Stimulated activated CD4-positive, alpha-beta T cell treated with anti-CD3 and anti-CD28 coated beads, Interleukin-1b, Interleukin-23, amount 100 ng/mL, for 48 hours (primary cell): ENCODE measurements around the gene BNC2.

Source experiments
- DNase-seq: peaks from one replicate; pipeline ENCODE4 v3.0.0-alpha.2; 2020

Gene BNC2

GRCh38 chr9:16530669-16531642 is 339.5 kb downstream of the BNC2 start:
- no peak for DNase-seq

- DNase-seq: no peak
These were observed 342.9 kb downstream of the BNC2 start for GRCh38 chr9:16527573-16527972.

GRCh38 chr9:16526380-16526779 is 344.1 kb downstream of the BNC2 start:
- DNase-seq: no peak

- no peak for DNase-seq
These were observed 345.6 kb downstream of the BNC2 start for GRCh38 chr9:16524823-16525222.

- no peak for DNase-seq
These were observed 346.4 kb downstream of the BNC2 start for GRCh38 chr9:16524078-16524477.

- DNase-seq: no peak
These were observed 348.5 kb downstream of the BNC2 start for GRCh38 chr9:16521868-16522411.

- DNase-seq: no peak
These were observed 351.5 kb downstream of the BNC2 start for GRCh38 chr9:16519001-16519400.

GRCh38 chr9:16516891-16517290 is 353.6 kb downstream of the BNC2 start:
- DNase-seq: no peak

GRCh38 chr9:16515879-16516301 is 354.6 kb downstream of the BNC2 start:
- no peak for DNase-seq

- no peak for DNase-seq
These were observed 355.3 kb downstream of the BNC2 start for GRCh38 chr9:16515207-16515606.

GRCh38 chr9:16514131-16514530 is 356.3 kb downstream of the BNC2 start:
- DNase-seq: no peak

GRCh38 chr9:16512281-16512680 is 358.2 kb downstream of the BNC2 start:
- no peak for DNase-seq

GRCh38 chr9:16510482-16510881 is 360.0 kb downstream of the BNC2 start:
- DNase-seq: no peak

- no peak for DNase-seq
These were observed 360.5 kb downstream of the BNC2 start for GRCh38 chr9:16509997-16510396.

- no peak for DNase-seq
These were observed 365.3 kb downstream of the BNC2 start for GRCh38 chr9:16505199-16505598.

- no peak for DNase-seq
These were observed 368.7 kb downstream of the BNC2 start for GRCh38 chr9:16501726-16502125.

- DNase-seq: no peak
These were observed 369.3 kb downstream of the BNC2 start for GRCh38 chr9:16501141-16501540.

- no peak for DNase-seq
These were observed 370.1 kb downstream of the BNC2 start for GRCh38 chr9:16500386-16500785.

GRCh38 chr9:16499892-16500291 is 370.6 kb downstream of the BNC2 start:
- no peak for DNase-seq

- DNase-seq: no peak
These were observed 373.6 kb downstream of the BNC2 start for GRCh38 chr9:16496908-16497307.

- no peak for DNase-seq
These were observed 382.6 kb downstream of the BNC2 start for GRCh38 chr9:16487915-16488314.

- DNase-seq: no peak
These were observed 384.7 kb downstream of the BNC2 start for GRCh38 chr9:16485575-16486321.

GRCh38 chr9:16485160-16485559 is 385.3 kb downstream of the BNC2 start:
- no peak for DNase-seq

GRCh38 chr9:16484744-16485143 is 385.7 kb downstream of the BNC2 start:
- no peak for DNase-seq
